Measurements from ENCODE around the gene QRICH1. TPM values are rescaled to one million over a fixed set of nuclear protein-coding genes. Genes with fewer than 3 reads are reported as not detected.
A peak's percentile ranks its signal among the peaks of the same experiment; 100 is the strongest.

The QRICH1 gene
- total RNA-seq, 1 experiment from 2014 or later, result 57.3 TPM

- POLR2A ChIA-PET (ENCODE audit: low non-redundant PET), result interaction anchor here (1.2 kb wide), 1 partner anchor 18 kb away, joined by 5 read pairs; the partner anchor contains the start of gene WDR6
Measured at GRCh38 chr3:48989126-48989795, 104.6 kb downstream of the QRICH1 start.

GRCh38 chr3:48985831-48986376 is 108.0 kb downstream of the QRICH1 start:
- intact Hi-C loops (cut with micrococcal nuclease; ENCODE audit: unreplicated experiment), result loop anchor here (5.0 kb wide), 1 partner anchor 461 kb away; no protein-coding TSS in a partner anchor
- Histone ChIP-seq H3K27ac (ENCODE audit: low read depth, low read length, poor library complexity, severe bottlenecking) (no peak overlapping the region), H3K4me1 (ENCODE audit: insufficient read depth, low read length, poor library complexity, severe bottlenecking) (peaks cover 3% of the 10 kb centered on the region), H3K4me3 (ENCODE audit: low read depth, low read length, poor library complexity, severe bottlenecking) (no peak overlapping the region), H3K27me3 (replicated peaks; ENCODE audit: insufficient read depth, low read depth, low read length, poor library complexity) (no peaks in the 10 kb centered on the region), H3K9me3 (ENCODE audit: low read depth, low read length, poor library complexity, severe bottlenecking) (no peaks in the 10 kb centered on the region), H3K36me3 (ENCODE audit: insufficient read depth, low read length, poor library complexity, severe bottlenecking) (peaks cover 5% of the 10 kb centered on the region)
- CTCF ChIA-PET, result no interaction called here
- DNase-seq (ENCODE audit: low spot score), result no peak
- BruUV-seq (replicated peaks), result no TSS peak
- POLR2A ChIA-PET (ENCODE audit: low non-redundant PET), result no interaction called here
- TF ChIP-seq EZH2 (IDR thresholded peaks at IDR 0.05; ENCODE audit: borderline replicate concordance, low read depth, low read length, poor library complexity, severe bottlenecking), result no peak
- no peak for TF ChIP-seq CTCF (conservative IDR thresholded peaks at IDR 0.05; ENCODE audit: low read depth, low read length)

More at GRCh38 chr3:48989126-48989795, 104.6 kb downstream of the QRICH1 start:
- Histone ChIP-seq H3K4me1 (ENCODE audit: insufficient read depth, low read length, poor library complexity, severe bottlenecking) (peaks cover 3% of the 10 kb centered on the region), H3K4me3 (ENCODE audit: low read depth, low read length, poor library complexity, severe bottlenecking) (peak overlapping the region; percentile 64), H3K36me3 (ENCODE audit: insufficient read depth, low read length, poor library complexity, severe bottlenecking) (no peaks in the 10 kb centered on the region), H3K27ac (ENCODE audit: low read depth, low read length, poor library complexity, severe bottlenecking) (peak overlapping the region; percentile 75), H3K9me3 (ENCODE audit: low read depth, low read length, poor library complexity, severe bottlenecking) (no peaks in the 10 kb centered on the region), H3K27me3 (replicated peaks; ENCODE audit: insufficient read depth, low read depth, low read length, poor library complexity) (no peaks in the 10 kb centered on the region)
- CTCF ChIA-PET, result interaction anchor here (1.2 to 1.6 kb wide), 2 partner anchors 18 to 105 kb away, joined by 4 read pairs; partner anchors contain the start of genes QRICH1 and WDR6
- intact Hi-C loops (cut with micrococcal nuclease; ENCODE audit: unreplicated experiment), result loop anchor here (5.0 kb wide), 1 partner anchor 458 kb away; no protein-coding TSS in a partner anchor
- DNase-seq (ENCODE audit: low spot score), result no peak
- no peak for TF ChIP-seq EZH2 (IDR thresholded peaks at IDR 0.05; ENCODE audit: borderline replicate concordance, low read depth, low read length, poor library complexity, severe bottlenecking)
- TF ChIP-seq CTCF (conservative IDR thresholded peaks at IDR 0.05; ENCODE audit: low read depth, low read length), result no peak
- BruUV-seq (replicated peaks), result TSS peak; percentile 66

- POLR2A ChIA-PET (ENCODE audit: low non-redundant PET), result no interaction called here
- no peak for DNase-seq (ENCODE audit: low spot score)
- H3K9me3 ChIP-seq (ENCODE audit: low read depth, low read length, poor library complexity, severe bottlenecking), result no peaks in the 10 kb centered on the region
Measured at GRCh38 chr3:48984663-48985062, 109.2 kb downstream of the QRICH1 start.

More at GRCh38 chr3:48984663-48985062, 109.2 kb downstream of the QRICH1 start:
- intact Hi-C loops (cut with micrococcal nuclease; ENCODE audit: unreplicated experiment), result loop anchor here (5.0 kb wide), 1 partner anchor 463 kb away; no protein-coding TSS in a partner anchor
- CTCF ChIA-PET, result no interaction called here
- Histone ChIP-seq H3K27ac (ENCODE audit: low read depth, low read length, poor library complexity, severe bottlenecking) (no peak overlapping the region), H3K4me1 (ENCODE audit: insufficient read depth, low read length, poor library complexity, severe bottlenecking) (peaks cover 3% of the 10 kb centered on the region), H3K36me3 (ENCODE audit: insufficient read depth, low read length, poor library complexity, severe bottlenecking) (peaks cover 5% of the 10 kb centered on the region), H3K4me3 (ENCODE audit: low read depth, low read length, poor library complexity, severe bottlenecking) (no peak overlapping the region), H3K27me3 (replicated peaks; ENCODE audit: insufficient read depth, low read depth, low read length, poor library complexity) (no peaks in the 10 kb centered on the region)
- no TSS peak for BruUV-seq (replicated peaks)
- no peak for TF ChIP-seq CTCF (conservative IDR thresholded peaks at IDR 0.05; ENCODE audit: low read depth, low read length)
- no peak for TF ChIP-seq EZH2 (IDR thresholded peaks at IDR 0.05; ENCODE audit: borderline replicate concordance, low read depth, low read length, poor library complexity, severe bottlenecking)
